GM21360 (cell line): ENCODE measurements around the gene DUSP15.
"Not testable (repeated sequence)": the region's sequence is repeated elsewhere in the genome, so short reads cannot be mapped to it uniquely, and the experiment has no call there.

Source experiments
- ATAC-seq: cut with Tn5 transposase; IDR thresholded peaks from one replicate; pipeline ENCODE4 v1.9.1; 2021; ENCODE audit warnings: mild to moderate bottlenecking, moderate library complexity; ENCODE audit not compliant: unreplicated experiment

Gene DUSP15

GRCh38 chr20:31869942-31870725 is at the start of gene DUSP15, which contains the start of gene TTLL9:
Gene DUSP15 (minus strand): TSS chr20:31870527. CDS start chr20:31870337, 190 bp downstream.
Gene TTLL9 (plus strand): TSS chr20:31870634. CDS start chr20:31871127, 493 bp downstream.
- no peak for ATAC-seq

GRCh38 chr20:31919410-31920155 is 49.3 kb upstream of the DUSP15 start:
- no peak for ATAC-seq

DNA sequence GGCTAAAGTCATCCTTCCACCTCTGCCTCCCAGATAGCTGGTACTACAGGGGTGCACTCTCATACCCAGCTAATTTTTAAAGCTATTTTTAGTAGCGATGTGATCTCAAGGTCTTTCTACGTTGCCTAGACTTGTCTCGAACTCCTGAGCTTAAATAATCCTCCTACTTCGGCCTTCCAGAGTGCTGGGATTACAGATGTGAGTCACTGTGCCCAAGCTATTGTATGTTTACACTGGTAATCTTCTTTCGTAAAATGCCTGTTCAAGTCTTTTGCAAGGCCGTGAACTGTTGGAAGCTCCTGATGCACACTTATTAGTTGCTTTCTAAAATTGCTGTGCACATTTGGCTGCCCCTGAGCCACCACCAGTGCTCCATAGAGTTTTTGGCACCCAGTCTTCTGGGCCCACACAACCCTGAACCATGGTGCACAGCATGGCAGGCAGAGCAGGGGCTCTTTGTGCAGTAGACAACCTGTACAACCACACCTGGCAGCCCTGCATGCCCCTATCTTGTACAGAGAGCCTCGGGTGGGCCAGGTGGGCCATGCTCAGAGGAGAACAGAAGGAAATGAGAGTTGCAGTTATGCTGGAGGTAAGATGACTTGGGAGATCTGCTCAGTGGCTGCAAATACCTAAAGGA is 48.3 kb upstream of the DUSP15 start:
- no peak for ATAC-seq

- not testable (repeated sequence) for ATAC-seq
Observed at GRCh38 chr20:31917962-31918412, 47.7 kb upstream of the DUSP15 start.

GRCh38 chr20:31916708-31917107 is 46.4 kb upstream of the DUSP15 start:
- ATAC-seq, result no peak

DNA sequence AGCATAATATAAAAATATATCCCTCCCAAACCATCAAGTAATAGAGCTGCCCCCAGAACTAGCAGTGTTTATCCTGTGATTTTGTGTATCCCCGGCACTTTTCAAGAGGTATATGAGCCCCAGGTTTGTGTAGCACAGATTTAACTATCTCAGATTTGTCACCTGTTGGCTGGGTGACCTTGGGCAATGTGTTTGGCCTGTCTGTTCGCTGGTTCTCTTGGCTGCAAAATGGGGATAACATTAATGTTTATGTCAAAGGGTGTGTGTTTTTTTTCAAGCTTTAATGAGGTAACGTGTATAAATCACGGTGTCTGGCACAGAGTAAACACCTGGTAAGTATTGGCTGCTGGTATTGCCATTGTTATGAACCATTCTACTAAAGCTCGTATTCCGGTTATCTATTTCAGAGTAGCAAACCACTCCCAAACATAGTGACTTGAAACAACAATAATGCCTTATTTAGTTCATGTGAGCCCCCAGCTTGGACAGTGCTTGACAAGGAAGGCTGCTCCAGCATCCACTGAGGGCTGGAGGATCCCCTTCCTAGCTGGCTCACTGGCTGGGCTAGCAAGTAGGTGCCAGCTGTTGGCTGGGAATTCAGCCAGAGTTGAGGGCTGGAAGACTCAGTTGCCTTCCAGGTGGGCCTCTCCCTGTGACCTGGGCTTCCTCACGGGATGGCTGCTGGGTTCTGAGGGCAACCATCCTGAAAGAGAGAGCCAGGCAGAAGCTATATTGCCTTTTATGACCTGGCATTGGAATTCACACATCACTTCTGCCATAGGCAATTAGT is 45.4 kb upstream of the DUSP15 start:
- no peak for ATAC-seq

DNA sequence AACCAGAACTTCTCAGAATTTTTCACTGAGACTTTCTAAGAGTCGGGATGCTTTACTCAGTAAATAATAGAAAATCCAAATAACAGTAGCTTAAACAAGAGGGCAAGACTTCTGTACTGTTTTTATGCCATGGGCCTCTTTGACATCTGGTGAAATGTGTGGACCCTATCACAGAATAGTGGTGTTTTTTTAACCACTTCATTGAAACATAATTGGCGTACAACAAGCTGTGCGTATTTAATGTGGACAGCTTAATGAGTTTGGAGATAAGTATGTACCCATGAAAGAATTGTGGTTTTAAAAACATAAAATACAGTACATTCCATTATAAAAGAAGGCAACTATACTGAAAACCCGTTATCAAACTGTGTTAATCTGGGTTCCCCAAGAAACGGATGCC is 43.8 kb upstream of the DUSP15 start:
- ATAC-seq, result no peak

- ATAC-seq, result no peak
Observed at GRCh38 chr20:31913431-31914157, 43.3 kb upstream of the DUSP15 start.

- no peak for ATAC-seq
Observed at GRCh38 chr20:31910071-31910803, 39.9 kb upstream of the DUSP15 start.

- ATAC-seq, result no peak
Observed at GRCh38 chr20:31909253-31910070, 39.1 kb upstream of the DUSP15 start.

GRCh38 chr20:31908424-31908823 is 38.1 kb upstream of the DUSP15 start:
- no peak for ATAC-seq

DNA sequence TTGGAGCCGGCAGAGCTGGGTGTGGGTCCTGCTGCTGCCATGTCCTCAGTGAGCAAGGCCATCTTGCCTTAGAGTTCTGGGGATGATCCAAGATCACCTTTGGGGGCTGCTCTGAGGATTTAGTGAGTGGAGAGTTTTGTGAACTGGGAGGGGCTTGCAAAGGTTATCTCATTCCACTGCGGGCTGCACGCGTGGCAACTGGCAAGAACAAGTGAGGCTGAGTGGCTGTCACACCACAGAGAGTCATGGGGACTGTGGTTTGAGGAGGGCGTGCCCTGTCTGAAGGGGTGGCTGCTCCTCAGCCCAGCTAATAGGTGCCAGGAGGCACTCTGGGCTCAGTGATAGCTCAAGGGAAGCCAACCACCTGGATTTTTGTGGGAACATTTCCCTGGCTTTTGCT is 37.7 kb upstream of the DUSP15 start:
- no peak for ATAC-seq

DNA sequence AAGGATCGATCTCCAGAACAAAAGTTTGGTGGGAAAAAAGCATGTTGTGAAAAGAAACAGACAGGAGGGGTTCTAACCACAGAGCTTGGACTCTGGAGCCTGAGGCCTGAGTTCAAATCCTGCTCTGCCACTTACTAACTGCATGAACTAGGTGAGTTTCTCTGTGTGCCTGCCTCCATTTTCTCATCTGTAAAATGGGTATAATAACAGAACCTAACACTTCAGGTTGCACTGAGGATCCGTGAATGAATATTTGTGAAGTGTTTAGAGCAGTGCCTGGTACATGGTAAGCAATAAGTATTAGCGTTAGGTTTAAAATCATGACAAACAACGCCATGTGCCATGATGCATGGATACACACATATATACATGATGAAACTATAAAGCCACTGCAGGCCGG is 36.7 kb upstream of the DUSP15 start:
- no peak for ATAC-seq

DNA sequence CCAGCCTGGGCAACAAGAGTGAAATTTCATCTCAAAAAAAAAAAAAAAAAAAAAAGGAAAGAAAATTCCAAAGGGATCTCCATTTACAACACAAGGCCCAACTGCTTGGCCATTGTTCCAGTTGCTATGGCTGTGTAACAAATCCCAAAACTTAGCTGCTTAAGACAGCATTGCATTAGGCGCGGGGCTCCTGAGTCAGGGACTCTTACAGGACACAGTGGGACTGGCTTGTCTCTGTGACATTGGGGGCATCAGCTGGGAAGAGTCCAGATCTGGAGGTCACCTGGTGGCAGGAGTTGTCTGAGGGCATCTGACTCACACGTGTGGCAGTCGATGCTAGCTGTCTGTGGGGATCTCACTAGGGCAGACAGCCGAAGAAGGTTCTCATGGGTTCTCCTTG is 35.7 kb upstream of the DUSP15 start:
- no peak for ATAC-seq

GRCh38 chr20:31903627-31904386 is 33.5 kb upstream of the DUSP15 start:
- no peak for ATAC-seq

DNA sequence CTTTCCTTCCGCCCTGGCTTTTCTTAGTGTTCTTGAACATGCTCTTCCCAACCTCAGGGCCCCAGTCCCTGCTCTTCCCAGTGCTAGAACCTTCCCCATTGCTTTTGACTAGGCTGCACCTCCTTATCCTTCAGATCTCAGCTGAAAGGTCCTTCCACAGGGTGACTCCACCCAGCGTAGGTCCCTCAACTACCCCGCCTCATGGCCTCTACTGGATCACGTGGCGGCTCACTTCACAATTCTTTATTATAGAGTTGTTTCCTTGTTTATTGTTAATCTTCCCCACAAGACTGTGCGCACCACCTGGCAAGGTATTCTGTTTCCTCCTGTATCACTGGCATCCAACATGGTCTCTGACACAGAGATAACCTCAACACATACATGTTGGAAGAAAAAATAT is 31.3 kb upstream of the DUSP15 start:
- no peak for ATAC-seq

DNA sequence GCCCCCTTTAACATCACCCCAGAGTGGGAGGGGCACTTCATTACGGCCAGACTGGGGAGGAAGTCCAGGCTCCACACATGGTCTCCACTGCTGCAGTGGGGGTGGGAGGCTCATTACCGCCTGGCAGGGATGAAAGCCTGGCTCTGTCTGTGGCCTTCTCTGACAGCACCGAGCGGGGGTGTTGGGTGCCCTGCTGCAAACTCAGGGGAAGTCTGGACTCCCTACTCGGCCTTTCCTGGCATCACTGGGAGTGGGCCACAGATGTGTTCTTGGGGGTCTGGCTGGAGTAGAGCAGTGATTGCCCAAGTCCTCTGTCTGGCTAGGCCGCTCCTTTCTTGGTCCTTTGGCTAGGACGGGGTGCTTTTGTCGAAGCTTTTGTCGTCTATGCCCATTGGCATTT is 27.2 kb upstream of the DUSP15 start:
- no peak for ATAC-seq

GRCh38 chr20:31896049-31896448 is 25.7 kb upstream of the DUSP15 start:
- no peak for ATAC-seq
